SK-N-SH (cell line): ENCODE results near the gene STYXL1.

Experiments
- GATA2 ChIP-seq: sonication (generic); formaldehyde crosslinking; IDR thresholded peaks from 2 replicates; pipeline ENCODE4 v1.5.0; 2020; ENCODE audit warnings: mild to moderate bottlenecking, missing genetic modification reagents
- POLR2AphosphoS5 ChIP-seq: IDR thresholded peaks from 2 replicates; pipeline ENCODE4 v1.6.1; 2012; ENCODE audit warnings: low read depth, low read length

DNA sequence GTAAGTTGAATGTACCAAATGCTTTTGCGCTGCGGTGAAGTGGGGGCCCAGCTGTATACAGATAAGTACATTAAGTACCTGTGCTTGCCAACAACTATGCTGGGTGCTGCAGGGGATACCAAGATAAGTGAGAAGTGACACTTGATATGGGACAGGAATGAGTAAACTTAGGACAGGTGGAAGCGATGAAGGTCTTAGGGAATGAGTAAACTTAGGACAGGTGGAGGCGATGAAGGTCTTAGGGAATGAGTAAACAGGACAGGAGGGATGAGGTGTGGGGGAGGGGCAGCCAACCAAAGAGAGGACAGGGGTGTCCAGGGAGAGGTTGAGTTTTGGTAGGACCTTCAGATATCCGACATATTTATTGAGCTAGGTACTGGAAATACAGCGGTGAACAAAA, 1.5 kb upstream of the STYXL1 start:
- no peak for TF ChIP-seq POLR2AphosphoS5
- no peak for TF ChIP-seq GATA2 (CRISPR knock-in tag)
